ENCODE measurements around the gene CD200R1. TPM values are rescaled to one million over a fixed set of nuclear protein-coding genes. Genes with fewer than 3 reads are reported as not detected.

Gene CD200R1
- total and polyA plus RNA-seq, 7 donors: 0.06 to 0.79 (median 0.50) TPM

DNA sequence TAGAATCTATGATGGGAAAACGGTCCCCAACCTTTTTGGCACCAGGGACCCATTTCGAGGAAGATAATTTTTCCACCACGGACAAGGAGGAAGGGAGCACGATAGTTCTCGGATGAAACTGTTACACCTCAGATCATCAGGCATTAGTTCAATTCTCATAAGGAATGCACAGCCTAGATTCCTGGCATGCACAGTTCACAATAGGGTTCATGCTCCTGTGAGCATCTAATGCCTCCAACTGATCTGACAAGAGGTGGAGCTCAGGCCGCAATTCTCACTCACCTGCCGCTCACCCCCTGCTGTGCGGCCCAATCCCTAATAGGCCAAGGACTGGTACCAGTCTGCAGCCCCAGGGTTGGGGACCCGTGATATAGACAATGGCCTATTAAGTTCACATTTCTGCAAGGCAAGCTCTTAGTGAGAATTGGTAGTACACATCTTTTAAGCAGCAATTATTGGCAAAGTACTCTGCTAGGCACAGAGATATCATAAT, 26.5 kb downstream of the CD200R1 start:
- 68 to 73% (median 70%) methylated on average over 9 of the region's 9 CpGs for WGBS, 3 donors

DNA sequence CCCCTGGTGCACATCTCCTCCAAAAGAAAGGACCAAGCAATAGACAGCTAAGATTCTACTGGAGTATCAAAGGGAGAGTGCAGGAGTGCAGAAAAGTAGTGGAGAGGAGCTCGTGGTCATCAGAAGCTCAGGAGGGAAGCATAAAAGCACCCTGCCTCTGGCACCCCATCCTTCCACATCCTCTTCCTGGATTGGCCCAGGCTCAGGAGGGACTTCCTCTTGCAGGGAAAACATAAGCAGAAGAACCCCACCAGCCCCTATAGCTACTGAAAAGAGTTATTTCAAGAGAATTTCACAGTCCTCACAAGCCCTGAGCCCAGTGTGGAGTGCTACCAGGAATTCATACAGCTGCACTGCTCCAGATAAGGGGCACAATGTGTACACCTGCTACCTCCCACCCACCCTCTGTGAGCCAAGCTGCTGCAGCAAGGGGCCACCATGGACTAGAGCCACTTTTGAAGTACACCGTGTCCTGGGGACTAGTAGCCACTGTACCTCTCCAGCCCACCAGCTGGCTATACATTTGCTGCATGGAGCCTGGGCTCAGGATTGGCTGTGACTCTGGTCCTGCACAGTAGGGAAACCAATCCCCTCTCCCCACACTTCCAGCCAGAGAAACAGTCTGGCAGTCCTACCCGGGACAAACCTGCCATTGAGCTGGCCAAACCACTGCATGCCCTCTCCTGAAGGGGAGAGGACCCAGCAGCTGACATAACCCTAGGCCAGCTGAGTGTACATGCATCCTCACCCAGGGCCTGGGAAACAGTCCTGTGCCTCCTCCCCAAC, 43.0 kb downstream of the CD200R1 start:
- no peak overlapping the region for H3K4me3 ChIP-seq
- intact Hi-C loops (cut with DNase I): no loop called here
- H3K9me3 ChIP-seq: no peaks in the 10 kb centered on the region
- H3K27me3 ChIP-seq (ENCODE audit: insufficient read depth in 3 of 3, low read length in 2 of 3): no peaks in the 10 kb centered on the region
- H3K27ac ChIP-seq: no peak overlapping the region
- DNase-seq (peak in 1 of 2 donors; percentile 19), ATAC-seq (no peak)
- no peaks in the 10 kb centered on the region for H3K4me1 ChIP-seq
- WGBS, 3 donors: 54 to 58% (median 58%) methylated on average over 3 of the region's 3 CpGs
- TF ChIP-seq CTCF (IDR thresholded peaks at IDR 0.05): no peak
- H3K36me3 ChIP-seq (ENCODE audit: insufficient read depth in 1 of 2, low read depth in 1 of 2): no peaks in the 10 kb centered on the region

More for the DNA sequence above, 26.5 kb downstream of the CD200R1 start:
- no peak for DNase-seq
- Histone ChIP-seq H3K27me3 (ENCODE audit: insufficient read depth in 3 of 3, low read length in 2 of 3) (no peaks in the 10 kb centered on the region), H3K27ac (no peak overlapping the region), H3K36me3 (ENCODE audit: insufficient read depth in 1 of 2, low read depth in 1 of 2) (no peaks in the 10 kb centered on the region), H3K4me3 (no peak overlapping the region), H3K4me1 (no peaks in the 10 kb centered on the region), H3K9me3 (peaks cover 5% of the 10 kb centered on the region)
- intact Hi-C loops (cut with DNase I): no loop called here
- no peak for ATAC-seq
- TF ChIP-seq CTCF (IDR thresholded peaks at IDR 0.05): no peak

DNA sequence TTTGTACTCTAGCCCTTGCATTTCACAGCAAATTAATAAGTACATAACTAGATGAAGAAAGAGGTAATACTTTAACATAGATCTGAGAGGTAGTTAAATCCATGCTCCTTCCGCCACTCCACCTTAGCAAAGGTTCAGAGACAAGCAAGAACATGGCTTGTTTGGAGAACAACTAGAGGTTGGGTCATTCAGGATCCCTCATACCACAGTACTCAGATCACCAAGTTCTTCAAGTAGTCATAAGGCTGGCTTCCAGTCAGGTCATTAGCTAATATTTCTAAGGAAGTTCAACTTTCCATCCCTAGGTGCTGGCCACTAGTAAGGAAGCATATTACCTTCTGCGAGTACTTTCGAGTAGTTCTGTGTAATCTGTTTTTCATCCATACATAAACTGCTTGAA, 44.1 kb downstream of the CD200R1 start:
- Histone ChIP-seq H3K9me3 (no peaks in the 10 kb centered on the region), H3K4me3 (no peak overlapping the region), H3K4me1 (no peaks in the 10 kb centered on the region), H3K36me3 (ENCODE audit: insufficient read depth in 1 of 2, low read depth in 1 of 2) (no peaks in the 10 kb centered on the region), H3K27ac (no peak overlapping the region), H3K27me3 (ENCODE audit: insufficient read depth in 3 of 3, low read length in 2 of 3) (no peaks in the 10 kb centered on the region)
- DNase-seq (no peak), ATAC-seq (no peak)
- no peak for TF ChIP-seq CTCF (IDR thresholded peaks at IDR 0.05)
- 94 to 97% (median 95%) methylated on average over 3 of the region's 3 CpGs for WGBS, 3 donors
- intact Hi-C loops (cut with DNase I): no loop called here

DNA sequence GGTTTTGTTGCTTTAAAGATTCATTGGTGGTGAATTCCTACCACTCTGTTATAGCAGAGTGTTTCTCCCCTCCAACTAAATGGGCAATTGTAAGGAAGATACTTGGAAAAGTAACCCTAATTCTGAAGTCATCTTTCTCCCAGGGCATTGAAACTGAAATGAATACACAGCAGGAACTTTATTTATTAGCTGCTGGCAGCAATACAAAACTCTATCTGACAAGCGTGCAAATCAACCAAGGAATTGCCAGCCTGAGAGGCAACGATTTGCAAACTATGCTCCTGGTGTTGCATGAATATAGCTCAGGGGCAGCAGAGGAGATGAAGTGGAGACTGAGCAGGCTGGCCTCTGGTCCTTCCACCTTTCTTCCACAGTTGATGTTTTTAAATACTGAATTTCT, 48.9 kb downstream of the CD200R1 start:
- WGBS, 3 donors: 14 to 19% (median 15%) methylated on average over 2 of the region's 2 CpGs
- H3K4me1 ChIP-seq: no peaks in the 10 kb centered on the region
- no peak overlapping the region for H3K4me3 ChIP-seq
- TF ChIP-seq CTCF (IDR thresholded peaks at IDR 0.05): no peak
- DNase-seq (no peak), ATAC-seq (no peak)
- no peaks in the 10 kb centered on the region for H3K27me3 ChIP-seq (ENCODE audit: insufficient read depth in 3 of 3, low read length in 2 of 3)
- intact Hi-C loops (cut with DNase I): no loop called here
- H3K27ac ChIP-seq: no peak overlapping the region
- no peaks in the 10 kb centered on the region for H3K9me3 ChIP-seq
- H3K36me3 ChIP-seq (ENCODE audit: insufficient read depth in 1 of 2, low read depth in 1 of 2): no peaks in the 10 kb centered on the region

Measured in psoas muscle (tissue), 8 donors.